HepG2 (cell line): ENCODE data around the gene MT1A. TPM values are rescaled to one million over a fixed set of nuclear protein-coding genes. Genes with fewer than 3 reads are reported as not detected.

Experiments
- BHLHE40 ChIP-seq: IDR thresholded peaks from 2 replicates; pipeline ENCODE4 v1.6.1; 2011; ENCODE audit warnings: low read length, improper control_type of control experiment
- ELF3 ChIP-seq: IDR thresholded peaks from 2 replicates; pipeline ENCODE4 v1.6.1; 2016; ENCODE audit warnings: missing genetic modification reagents, missing compliant biosample characterization
- FOXA3 ChIP-seq: IDR thresholded peaks from 2 replicates; pipeline ENCODE4 v1.6.1; 2016; ENCODE audit warnings: missing genetic modification reagents, missing compliant biosample characterization
- GLI4 ChIP-seq: sonication (generic); formaldehyde crosslinking; IDR thresholded peaks from 2 replicates; pipeline ENCODE4 v1.5.1; 2020; ENCODE audit warnings: missing genetic modification reagents, mild to moderate bottlenecking, moderate library complexity, borderline replicate concordance
- GRHL1 ChIP-seq: sonication (generic); formaldehyde crosslinking; conservative IDR thresholded peaks from 2 replicates; pipeline ENCODE4 v1.8.0; 2022; ENCODE audit warnings: missing genetic modification reagents
- ISL2 ChIP-seq: sonication (generic); formaldehyde crosslinking; IDR thresholded peaks from 2 replicates; pipeline ENCODE4 v1.5.0; 2020; ENCODE audit warnings: missing genetic modification reagents
- MTA1 ChIP-seq: sonication (generic); formaldehyde crosslinking; IDR thresholded peaks from 2 replicates; pipeline ENCODE4 v1.4.0; 2020; ENCODE audit warnings: missing genetic modification reagents, mild to moderate bottlenecking, borderline replicate concordance
- MXI1 ChIP-seq: IDR thresholded peaks from 3 replicates; pipeline ENCODE4 v1.6.1; 2012; ENCODE audit warnings: low read depth, low read length, inconsistent platforms, borderline replicate concordance
- NCOA5 ChIP-seq: sonication (generic); formaldehyde crosslinking; IDR thresholded peaks from 2 replicates; pipeline ENCODE4 v1.4.0; 2020; ENCODE audit warnings: missing genetic modification reagents
- PCBP1 ChIP-seq: fragments of 200-400 bp; formaldehyde crosslinking; IDR thresholded peaks from 2 replicates; pipeline ENCODE4 v1.6.1; 2017; ENCODE audit warnings: mild to moderate bottlenecking, low read depth, low read length, borderline replicate concordance
- POGK ChIP-seq: sonication (generic); formaldehyde crosslinking; conservative IDR thresholded peaks from 2 replicates; pipeline ENCODE4 v1.8.0; 2022; ENCODE audit warnings: mild to moderate bottlenecking, moderate library complexity, missing genetic modification reagents
- RFX5 ChIP-seq: IDR thresholded peaks from 2 replicates; pipeline ENCODE4 v1.6.1; 2011; ENCODE audit warnings: low read depth, low read length, improper control_type of control experiment
- SP5 ChIP-seq: IDR thresholded peaks from 2 replicates; pipeline ENCODE4 v1.6.1; 2016; ENCODE audit warnings: low read depth, borderline replicate concordance
- SRY ChIP-seq: sonication (generic); formaldehyde crosslinking; IDR thresholded peaks from 2 replicates; pipeline ENCODE4 v1.8.0; 2022; ENCODE audit warnings: mild to moderate bottlenecking, missing genetic modification reagents
- TERF1 ChIP-seq: sonication (generic); formaldehyde crosslinking; IDR thresholded peaks from 2 replicates; pipeline ENCODE4 v1.8.0; 2022; ENCODE audit warnings: mild to moderate bottlenecking, missing genetic modification reagents, moderate library complexity
- THAP7 ChIP-seq: sonication (generic); formaldehyde crosslinking; IDR thresholded peaks from 2 replicates; pipeline ENCODE4 v1.8.1; 2023; ENCODE audit warnings: mild to moderate bottlenecking, missing genetic modification reagents
- ZFY ChIP-seq: sonication (generic); formaldehyde crosslinking; IDR thresholded peaks from 2 replicates; pipeline ENCODE4 v1.4.0; 2020; ENCODE audit warnings: missing genetic modification reagents
- ZNF331 ChIP-seq: sonication (generic); formaldehyde crosslinking; IDR thresholded peaks from 2 replicates; pipeline ENCODE4 v1.4.0; 2020; ENCODE audit warnings: missing genetic modification reagents
- ZNF383 ChIP-seq: sonication (generic); formaldehyde crosslinking; IDR thresholded peaks from 2 replicates; pipeline ENCODE4 v1.4.0; 2020; ENCODE audit warnings: missing genetic modification reagents, mild to moderate bottlenecking, borderline replicate concordance
- ZNF512 ChIP-seq: sonication (generic); formaldehyde crosslinking; IDR thresholded peaks from 2 replicates; pipeline ENCODE4 v1.4.0; 2020; ENCODE audit warnings: mild to moderate bottlenecking, missing genetic modification reagents
- ZNF558 ChIP-seq: sonication (generic); formaldehyde crosslinking; IDR thresholded peaks from 2 replicates; pipeline ENCODE4 v1.9.0; 2022; ENCODE audit warnings: mild to moderate bottlenecking, missing genetic modification reagents, borderline replicate concordance
- ZNF768 ChIP-seq: sonication (generic); formaldehyde crosslinking; IDR thresholded peaks from 2 replicates; pipeline ENCODE4 v1.4.0; 2020; ENCODE audit warnings: missing genetic modification reagents
- polyA plus RNA-seq, 8 experiments: library from polyadenylated mRNA; depleted of rRNA in 3 of 8; stranded (reverse) in 7 of 8; unstranded in 1 of 8; fragments of >200 nt; fragmentation: Illumina TruSeq in 4 of 8; extraction: Trizol in 4 of 8; gene quantifications; 2 replicates each; pipeline versions ENCODE4 v1.2.1 to v1.2.3, GENCODE V29; 2011 to 2016; ENCODE audit warnings: low read depth in 4 of 8, missing spikeins in 1 of 8, mixed read lengths in 1 of 8; ENCODE audit not compliant: insufficient read depth in 1 of 8
- total RNA-seq, 5 experiments: library from RNA; depleted of rRNA; stranded (reverse); fragments of >200 nt; fragmentation: Illumina TruSeq; extraction: Trizol; gene quantifications; 2 replicates each; pipeline ENCODE4 v1.2.3, GENCODE V29; 2016; ENCODE audit warnings: low read depth in 1 of 5

The MT1A gene
- total and polyA plus RNA-seq, 2 of the 13 experiments (the other 11 are each of a cell fraction or from before 2014, with no cell fraction given) = 8.3 to 10.4 TPM

GRCh38 chr16:56681939-56682702, 43.7 kb downstream of the MT1A start, which contains the start of gene MT1X (continued):
- TF ChIP-seq TERF1 (CRISPR knock-in tag) (0 out of 2 replicates have a peak, but pooled peaks have one; percentile 26), POGK (peak; percentile 89), ELF3 (CRISPR knock-in tag) (peak; percentile 53; the same call in 1 of the 2 replicates), GLI4 (CRISPR knock-in tag) (peak; percentile 44; the same call in 1 of the 2 replicates), ZNF383 (CRISPR knock-in tag) (peak; percentile 44; the same call in 1 of the 2 replicates), ISL2 (peak; percentile 33; the same call in 1 of the 2 replicates), MXI1 (peak; percentile 33; the same call in 1 of the 3 replicates), ZNF512 (CRISPR knock-in tag) (no peak; the same call in 1 of the 2 replicates), THAP7 (CRISPR knock-in tag) (peak; percentile 90; the same call in 1 of the 2 replicates), RFX5 (no peak), ZNF331 (CRISPR knock-in tag) (peak; percentile 47; the same call in 1 of the 2 replicates), ZNF768 (peak; percentile 80), SRY (peak; percentile 57; the same call in 1 of the 2 replicates), ZNF558 (CRISPR knock-in tag) (peak; percentile 87; the same call in 1 of the 2 replicates), MTA1 (CRISPR knock-in tag) (peak; percentile 78; the same call in 1 of the 2 replicates), BHLHE40 (peak; percentile 37; the same call in 1 of the 2 replicates), PCBP1 (peak; percentile 87; the same call in 1 of the 2 replicates), FOXA3 (CRISPR knock-in tag) (peak; percentile 15; the same call in 1 of the 2 replicates), ZFY (CRISPR knock-in tag) (peak; percentile 86), SP5 (CRISPR knock-in tag) (peak; percentile 81; the same call in 1 of the 2 replicates), GRHL1 (no peak), NCOA5 (CRISPR knock-in tag) (no peak)
